Tibial nerve (tissue), 4 donors: ENCODE measurements around the gene DGKK.

Experiments
- CTCF ChIP-seq, 5 experiments: fragments of 200-600 bp in 3 of 5; fragments of 450-650 bp in 2 of 5; sonication (generic) in 3 of 5; IDR thresholded peaks; one replicate each; pipeline ENCODE4 v1.5.1; 2016 to 2019; ENCODE audit warnings: antibody characterized with exemption in 5 of 5, mild to moderate bottlenecking in 3 of 5, moderate library complexity in 2 of 5
- EP300 ChIP-seq, 2 donors: sonication (generic); formaldehyde crosslinking; IDR thresholded peaks; one replicate each; pipeline ENCODE4 v1.6.1; 2017; ENCODE audit warnings: antibody characterized with exemption in 2 of 2, mild to moderate bottlenecking in 1 of 2
- POLR2A ChIP-seq, 2 donors: fragments of 450-650 bp; IDR thresholded peaks; one replicate each; pipeline ENCODE4 v1.6.1; 2017; ENCODE audit warnings: antibody characterized with exemption in 2 of 2, mild to moderate bottlenecking in 2 of 2, moderate library complexity in 2 of 2

- no peak for TF ChIP-seq POLR2A (IDR thresholded peaks at IDR 0.05)
- no peak for TF ChIP-seq CTCF (IDR thresholded peaks at IDR 0.05)
- TF ChIP-seq EP300 (IDR thresholded peaks at IDR 0.05): no peak
Observed at GRCh38 chrX:50452782-50453181, 17.8 kb downstream of the DGKK start.
